GM18861 (cell line): ENCODE measurements around the gene ATE1.
"Not testable (repeated sequence)": the region's sequence is repeated elsewhere in the genome, so short reads cannot be mapped to it uniquely, and the experiment has no call there.

Source experiments
- ATAC-seq: cut with Tn5 transposase; IDR thresholded peaks from one replicate; pipeline ENCODE4 v1.9.1; 2021; ENCODE audit not compliant: unreplicated experiment

The ATE1 gene

DNA sequence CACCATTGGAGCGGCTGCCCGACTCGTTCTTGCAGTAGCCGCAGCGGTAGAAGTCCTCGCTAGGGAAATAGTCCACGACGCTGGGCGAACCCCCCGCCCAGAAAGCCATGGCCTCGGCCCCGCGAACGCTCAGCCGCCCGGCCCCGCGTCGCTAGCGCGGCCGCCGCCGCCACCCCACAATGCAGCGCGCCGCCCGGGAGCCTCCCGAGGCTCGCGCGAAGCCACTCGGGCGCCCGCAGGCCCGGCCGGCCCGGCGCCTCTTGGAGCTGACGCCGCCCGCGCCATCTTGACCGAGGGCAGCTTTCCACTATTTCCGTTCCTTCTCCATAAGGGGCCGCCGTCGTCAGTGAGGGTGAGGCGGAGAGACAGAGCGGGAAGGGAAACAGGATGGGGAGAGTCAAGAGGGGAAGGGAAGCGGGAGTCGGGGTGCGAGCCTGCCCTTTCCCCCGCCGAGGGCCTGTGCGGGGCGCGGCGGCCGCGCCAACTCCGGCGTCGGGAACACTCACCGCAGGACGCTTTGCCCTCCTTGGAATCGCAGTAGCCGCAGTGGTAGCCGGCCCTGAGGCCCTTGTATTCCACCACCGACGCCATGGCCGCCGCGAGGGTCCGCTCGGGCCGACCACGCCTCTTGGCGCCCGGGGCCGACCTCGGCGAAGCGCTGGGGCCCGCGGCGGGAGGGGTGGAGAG lies at the start of gene ATE1:
TSS of gene ATE1 (minus strand) at position 191 of the 687 bp plus-strand sequence. CDS start at position 109, 82 bp downstream.
- peak; percentile 81 for ATAC-seq

DNA sequence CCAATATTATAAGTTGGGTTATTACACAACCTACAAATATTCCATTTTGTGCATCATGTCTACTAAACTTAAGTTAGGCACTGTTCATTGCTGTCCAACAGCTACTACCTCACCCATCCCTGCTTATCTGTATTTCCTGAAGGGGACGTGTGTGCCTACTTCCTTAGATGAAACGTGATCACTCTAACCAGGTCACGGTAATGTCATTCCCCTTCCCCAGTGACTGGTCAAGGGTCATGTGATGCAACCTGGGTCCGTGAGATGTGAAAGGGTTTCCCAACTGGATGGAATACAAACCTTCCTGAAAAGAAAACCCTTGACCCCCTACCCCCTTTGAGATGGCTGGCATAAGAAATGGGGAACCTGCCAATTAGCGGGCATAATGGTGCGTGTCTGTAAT lies 48.8 kb upstream of the ATE1 start:
- no peak for ATAC-seq

DNA sequence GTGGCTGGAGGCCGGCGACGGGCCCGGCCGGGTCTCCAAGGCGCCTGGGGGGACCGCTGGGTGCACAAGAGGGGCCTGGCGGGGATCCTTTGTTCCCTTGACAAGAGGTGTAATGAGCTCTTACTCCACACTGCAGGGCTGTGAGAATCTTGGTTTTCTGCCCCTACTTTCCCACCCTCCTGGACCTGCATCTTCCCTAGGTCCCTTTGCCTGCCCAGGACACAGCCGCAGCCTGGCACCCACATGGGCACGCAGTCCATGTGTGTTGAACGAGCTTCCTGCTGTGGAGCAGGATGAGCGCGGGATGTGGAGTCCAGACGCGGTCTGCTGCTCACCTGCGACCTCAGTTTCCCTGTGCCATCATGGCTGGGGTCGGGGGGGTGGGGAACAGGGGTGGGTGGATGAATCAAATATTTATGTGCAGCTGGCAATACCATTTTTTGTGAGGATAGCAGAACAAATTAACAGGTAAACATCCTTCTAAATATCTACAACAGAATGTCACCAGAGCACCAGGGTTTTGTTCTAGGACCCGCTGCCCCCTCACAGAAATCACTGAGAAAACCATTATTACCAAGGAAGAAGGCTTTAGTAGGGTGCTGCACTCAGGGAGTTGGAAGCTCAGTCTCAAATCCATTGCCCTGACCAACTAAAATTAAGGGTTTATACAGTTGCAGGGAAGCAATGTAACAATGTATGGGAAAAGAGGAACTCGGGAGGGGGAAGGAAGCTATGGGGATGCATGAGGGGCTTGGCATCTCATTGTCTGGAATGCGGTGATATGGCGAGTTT lies 47.7 kb upstream of the ATE1 start:
- no peak for ATAC-seq

DNA sequence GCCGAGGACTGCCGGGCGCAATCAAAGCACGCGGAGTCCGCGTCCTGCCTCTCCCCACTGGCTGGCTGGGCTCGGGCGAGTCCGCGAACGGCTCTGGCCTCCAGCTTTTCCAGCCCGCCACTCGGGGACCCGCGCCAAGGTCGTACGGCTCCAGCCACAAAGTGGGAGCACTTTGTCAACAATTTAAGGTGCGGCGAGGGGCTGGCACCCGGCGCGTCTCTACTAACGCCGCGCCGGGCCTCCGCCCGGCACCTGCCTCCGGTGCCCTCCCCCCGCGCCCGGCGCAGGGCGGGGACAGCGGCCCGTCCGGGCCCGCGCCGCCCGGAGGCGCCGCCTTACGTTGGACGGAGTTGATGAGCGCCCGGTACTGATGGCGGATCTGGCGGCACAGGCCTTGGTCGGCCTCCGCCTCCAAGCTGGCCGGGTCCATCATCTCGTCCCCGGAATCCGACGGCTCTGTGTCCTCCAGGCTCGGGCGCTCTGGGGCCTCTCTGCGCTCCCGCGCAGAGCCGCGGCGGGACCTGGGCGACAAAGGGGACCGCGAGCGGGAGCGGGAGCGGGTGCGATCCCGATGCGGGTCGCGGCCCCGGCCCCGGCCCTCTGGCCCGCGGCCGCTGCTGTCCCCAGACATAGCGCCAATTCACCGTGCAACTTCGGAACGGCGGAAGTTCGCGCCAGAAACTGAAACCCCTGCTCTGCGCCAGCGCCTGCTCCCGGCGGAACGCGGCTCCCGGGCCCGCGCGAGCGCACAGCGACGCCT lies 46.9 kb upstream of the ATE1 start, which contains the start of gene NSMCE4A:
TSS of gene NSMCE4A (minus strand) at position 683 of the 760 bp plus-strand sequence. CDS start at position 631, 52 bp downstream.
- peak; percentile 81 for ATAC-seq

DNA sequence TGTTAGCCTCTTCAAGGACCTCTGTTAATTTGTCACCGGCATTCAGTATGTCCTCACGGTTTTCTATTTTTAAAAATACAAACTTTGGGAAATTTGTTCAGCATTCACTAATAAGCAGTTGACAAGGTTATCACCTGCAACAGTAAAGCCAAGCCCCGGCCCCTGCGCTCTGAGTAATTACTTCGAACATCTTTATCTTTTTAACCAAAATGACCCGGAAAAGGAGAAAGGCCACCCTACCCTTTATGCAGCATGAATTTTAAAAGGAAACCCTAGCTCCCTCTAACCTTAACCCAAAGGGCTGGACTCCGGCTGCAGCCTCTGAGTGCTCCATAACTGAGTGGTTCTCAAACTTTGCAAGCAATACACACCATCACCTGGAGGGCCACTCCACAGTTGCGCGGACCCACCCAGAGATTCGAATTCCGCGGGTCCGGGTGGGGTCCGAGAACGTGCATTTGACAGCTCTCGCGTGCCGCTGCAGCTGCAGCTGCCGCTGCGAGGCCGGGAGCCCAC lies 46.2 kb upstream of the ATE1 start:
- ATAC-seq = peak; percentile 19

DNA sequence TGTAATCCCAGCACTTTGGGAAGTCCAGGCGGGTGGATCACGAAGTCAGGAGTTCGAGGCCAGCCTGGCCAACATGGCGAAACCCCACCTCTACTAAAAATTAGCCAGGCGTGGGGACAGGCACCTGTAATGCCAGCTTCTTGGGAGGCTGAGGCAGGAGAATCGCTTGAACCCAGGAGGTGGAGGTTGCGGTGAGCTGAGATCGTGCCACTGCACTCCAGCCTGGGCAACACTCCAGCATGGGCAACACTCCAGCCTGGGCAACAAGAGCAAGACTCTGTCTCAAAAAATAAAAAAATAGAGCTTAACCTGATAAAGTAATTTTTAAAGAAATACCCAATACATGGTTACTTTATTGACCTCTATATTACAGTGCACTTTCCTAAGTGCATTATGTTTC lies 41.3 kb upstream of the ATE1 start:
- ATAC-seq = not testable (repeated sequence)

DNA sequence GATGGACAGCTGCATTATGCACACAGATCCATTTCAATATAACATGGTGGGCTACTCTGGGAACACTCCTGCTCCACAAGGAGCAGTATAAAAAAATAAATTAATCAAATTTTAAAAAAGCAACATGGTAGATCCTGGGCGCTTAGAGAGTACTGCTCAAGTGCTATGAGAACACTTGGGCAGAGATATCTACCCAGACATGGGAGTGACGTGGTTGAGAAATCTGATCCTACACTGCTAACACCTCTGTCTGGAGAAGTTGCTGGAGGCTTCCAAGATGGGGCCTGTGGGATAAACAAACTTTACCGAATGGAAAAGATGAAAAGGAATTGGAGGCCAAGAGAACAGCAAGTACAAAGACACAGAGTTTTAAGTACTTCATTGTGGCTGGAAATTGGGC lies 38.2 kb upstream of the ATE1 start:
- no peak for ATAC-seq

DNA sequence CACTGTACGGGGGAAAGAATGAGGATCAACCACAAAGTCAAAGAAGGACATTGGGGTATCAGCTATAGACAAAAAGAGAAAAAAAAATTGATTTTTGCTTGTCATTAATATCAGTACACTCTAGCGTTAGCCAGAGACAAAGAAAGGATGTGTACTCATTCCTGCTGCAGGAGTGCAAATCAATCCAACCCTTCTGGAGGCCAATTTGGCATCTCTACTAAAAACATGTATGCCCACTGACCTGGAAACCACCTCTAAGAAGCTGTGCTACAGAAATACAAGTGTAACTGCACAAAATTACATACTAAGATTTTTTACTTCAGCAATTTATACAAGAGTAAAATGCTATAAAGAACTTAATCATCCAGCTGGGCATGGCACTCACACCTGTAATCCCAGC lies 33.6 kb upstream of the ATE1 start:
- ATAC-seq = no peak

DNA sequence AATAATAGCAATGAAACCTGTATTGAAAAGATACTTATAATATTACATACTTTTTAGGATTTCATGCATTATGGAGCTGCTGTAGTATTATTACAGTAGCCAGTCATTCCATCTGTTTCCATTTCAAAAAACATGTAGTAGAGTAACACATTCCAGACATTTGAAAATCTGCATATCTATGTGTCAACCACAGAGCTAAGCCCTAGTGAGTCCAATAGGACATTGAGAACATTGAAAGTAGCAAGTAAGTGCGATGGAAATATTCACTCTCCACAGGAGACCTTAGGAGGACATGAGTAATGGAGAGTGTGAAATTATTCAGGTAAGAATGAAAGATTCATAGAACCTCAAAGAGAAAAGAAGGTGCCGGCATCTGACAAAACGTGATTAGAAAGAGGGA lies 31.8 kb upstream of the ATE1 start:
- no peak for ATAC-seq

DNA sequence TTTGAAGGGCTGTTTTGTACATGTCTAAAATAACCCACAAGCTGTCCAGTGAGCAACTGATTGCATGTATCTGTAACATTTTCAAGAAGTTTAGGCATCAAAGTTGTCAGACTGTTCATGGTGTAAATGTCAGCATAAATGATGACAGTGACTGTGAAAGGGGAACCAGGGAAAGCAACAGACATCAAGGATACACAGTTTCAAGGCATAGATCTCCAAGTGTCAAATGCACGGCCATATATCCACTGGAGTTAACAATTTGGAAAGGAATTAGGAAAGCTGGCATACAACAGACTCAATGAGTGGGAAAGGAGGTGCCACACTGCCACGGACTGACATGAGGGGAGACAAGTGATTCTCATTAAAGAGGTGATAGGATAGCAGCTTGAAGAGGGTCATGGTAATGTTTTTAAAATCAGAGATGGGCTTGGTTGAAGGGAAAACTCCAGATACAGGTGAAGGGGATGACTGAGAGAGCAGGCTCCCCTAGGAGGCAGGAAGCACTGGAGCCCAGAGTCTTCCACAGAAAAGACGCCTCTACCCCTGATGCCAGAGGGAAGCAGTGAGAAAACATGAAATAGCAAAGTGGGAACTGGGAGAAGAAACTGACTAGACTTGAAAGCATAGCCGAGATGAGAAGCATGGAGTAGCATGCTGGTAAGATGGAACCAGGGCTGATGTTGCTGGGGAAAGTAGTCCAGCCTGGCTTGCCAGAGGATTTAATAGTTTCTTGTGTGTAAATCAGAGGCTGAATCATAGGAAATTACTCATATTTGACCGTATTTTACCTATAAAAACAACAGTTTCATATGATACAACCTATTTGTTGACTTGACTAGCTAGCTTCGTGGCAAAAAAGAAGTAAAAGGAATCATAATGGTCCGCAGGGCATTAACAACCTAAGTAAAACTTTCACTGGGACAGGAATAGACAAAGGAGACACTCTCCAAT lies 28.6 kb upstream of the ATE1 start:
- ATAC-seq = no peak

DNA sequence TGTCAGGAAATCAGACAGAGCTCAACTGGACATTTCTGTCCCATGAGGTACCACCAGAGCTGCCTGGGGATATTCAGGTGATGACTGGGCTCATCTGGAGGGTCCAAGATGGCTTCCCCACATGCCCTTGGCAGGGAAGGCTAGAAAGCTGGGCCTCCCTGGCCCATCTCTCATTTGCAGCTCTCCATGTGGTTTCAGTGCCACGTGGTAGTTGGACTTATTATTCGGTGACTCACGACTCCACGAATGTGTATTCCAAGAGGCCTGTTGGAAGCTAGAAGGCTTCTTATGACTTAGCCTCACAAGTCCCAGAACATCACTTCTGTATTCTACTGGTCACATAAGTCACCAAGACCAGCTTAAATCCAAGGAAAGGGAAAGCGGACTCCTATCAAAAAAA lies 24.4 kb upstream of the ATE1 start:
- no peak for ATAC-seq

DNA sequence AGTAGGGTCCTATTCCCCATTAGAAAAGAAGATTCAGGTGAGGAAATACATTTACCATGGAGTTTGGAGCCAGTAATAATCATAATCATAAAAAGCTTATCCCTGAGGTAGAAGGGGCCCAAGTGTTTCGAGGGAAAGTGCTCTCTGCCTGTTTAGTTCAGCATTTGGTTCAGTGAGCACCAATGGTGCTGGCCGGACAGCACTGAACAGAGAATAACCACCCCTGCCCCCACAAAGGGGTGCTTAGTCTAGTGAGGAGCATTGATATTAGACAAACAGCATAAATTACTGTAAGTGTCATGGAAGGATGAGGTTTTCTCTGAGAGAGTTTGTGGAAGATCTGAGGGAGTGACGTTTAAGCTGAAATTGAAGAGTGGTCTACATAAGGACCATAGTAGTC lies 21.6 kb upstream of the ATE1 start:
- no peak for ATAC-seq

DNA sequence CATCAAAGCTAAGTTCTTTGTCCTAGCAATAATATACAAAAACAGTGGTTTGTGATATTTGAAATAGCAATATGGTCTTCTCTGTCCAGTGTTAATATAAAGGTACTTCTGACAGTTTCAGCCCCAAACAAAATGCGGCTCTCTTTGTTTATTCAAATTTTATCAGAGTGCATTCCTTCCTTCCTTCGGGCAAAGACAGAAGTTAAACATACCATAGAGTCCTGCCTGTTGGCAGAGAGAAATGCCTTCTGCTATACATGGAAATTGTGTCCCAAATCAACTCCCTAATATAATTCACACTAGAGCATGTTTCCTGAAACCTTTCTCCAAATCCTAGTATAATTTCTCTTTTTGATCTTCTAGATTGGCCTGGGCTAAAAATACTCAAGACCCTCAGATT lies 21.2 kb upstream of the ATE1 start:
- ATAC-seq = no peak

DNA sequence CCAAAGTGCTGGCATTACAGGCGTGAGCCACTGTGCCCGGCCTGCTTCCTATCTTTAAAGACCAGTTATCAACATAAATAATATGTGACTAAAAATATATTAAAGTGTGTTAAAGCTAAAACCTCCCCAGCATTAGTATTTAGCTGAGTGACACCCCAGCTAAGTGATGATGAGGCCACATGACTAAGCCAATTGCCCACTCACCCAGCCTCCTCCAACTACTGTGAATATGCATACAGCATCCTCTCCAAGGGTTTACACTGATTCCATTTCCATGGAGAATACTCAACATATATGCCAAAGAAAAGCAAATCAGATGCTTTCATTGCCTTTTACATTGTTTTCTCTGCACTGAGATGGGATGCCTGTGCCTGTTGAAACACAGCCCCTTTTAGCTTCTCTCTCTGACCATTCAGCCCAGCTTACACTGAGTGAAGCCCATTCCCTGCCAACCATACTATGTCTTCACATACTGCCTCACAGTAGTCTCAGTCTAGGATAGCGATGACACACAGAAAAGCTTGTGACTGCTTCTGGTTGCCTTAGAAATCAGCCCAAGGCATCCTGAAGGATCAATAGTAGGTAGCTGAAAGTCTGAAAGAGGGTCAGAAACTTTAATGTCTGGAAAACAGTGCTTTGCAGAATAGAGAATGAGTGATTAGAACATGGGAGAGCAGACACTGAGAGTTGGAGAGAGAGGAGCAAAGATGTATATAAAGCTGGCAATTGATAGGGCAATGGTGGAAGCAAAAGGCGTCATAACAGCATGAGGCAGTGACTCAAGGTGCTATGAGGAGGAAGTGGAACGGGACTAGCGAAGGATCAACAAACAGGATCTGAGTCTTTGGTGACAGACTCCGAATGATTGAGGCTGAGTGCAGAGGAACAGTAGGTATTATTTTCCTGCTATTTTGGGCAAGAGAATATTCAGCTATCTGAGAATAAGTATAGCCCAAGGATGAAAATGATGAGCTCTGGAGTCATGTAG lies 19.8 kb upstream of the ATE1 start:
- no peak for ATAC-seq

DNA sequence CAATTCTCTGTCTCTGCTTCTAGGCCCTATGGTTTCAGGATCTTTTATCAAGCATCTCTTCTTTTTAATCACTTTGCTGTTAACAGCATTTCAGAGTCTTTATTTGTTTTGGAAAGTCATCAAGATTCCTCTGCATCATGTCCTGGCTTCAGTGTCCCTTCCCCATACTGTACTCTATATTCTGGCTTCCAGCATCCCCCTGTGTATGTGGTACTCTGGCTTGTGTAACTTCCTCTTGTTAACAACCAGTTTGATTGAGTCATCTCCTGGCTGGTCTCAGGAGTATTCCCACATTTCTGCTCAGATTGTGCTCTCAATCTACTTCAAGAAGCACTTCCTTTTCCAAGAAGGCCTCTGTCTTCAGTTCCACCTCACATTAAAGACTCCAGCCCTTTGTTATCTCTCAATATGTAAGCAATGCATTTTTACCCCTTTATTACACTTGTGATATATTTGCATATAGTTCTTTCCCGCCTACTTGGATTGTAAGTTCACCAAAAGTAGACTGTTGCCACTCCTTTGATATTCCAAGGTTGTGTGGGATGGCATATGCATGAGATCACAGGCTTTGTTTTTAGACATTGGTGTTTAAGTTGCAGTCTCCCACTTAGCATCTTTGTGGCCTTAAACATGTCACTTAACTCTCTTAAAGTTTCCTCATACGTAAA lies 15.1 kb upstream of the ATE1 start:
- no peak for ATAC-seq

DNA sequence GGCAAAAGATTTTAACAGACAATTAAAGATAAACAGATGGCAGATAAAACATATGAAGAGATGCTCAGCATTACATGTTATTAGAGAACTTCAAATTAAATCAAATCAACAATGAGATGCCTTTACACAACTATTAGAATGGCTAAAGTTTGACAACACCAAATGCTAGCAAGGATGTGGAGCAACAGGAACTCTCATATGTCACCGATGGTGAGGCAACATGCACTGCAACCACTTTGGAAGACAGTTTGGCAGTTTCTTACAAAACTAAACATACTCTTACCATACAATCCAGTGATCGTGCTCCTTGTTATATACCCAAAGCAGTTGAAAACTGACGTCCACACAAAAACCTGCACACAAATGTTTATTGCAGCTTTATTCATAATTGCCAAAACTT lies 13.7 kb upstream of the ATE1 start:
- ATAC-seq = no peak

DNA sequence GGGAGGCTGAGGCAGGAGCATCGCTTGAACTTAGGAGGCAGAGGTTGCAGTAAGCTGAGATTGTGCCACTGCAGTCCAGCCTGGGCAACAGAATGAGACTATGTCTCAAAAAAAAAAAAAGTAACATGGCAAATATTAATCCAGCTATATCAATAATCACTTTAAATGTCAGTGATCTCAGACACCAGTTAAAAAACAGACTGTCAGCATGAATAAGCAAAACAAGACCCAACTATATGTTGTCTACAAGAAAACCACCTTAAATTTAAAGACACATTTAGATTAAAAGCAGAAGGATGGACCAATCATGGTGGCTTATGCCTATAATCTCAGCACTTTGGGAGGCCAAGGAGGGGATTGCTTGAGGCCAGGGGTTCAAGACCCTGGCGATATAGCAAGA lies 8.5 kb upstream of the ATE1 start:
- no peak for ATAC-seq

DNA sequence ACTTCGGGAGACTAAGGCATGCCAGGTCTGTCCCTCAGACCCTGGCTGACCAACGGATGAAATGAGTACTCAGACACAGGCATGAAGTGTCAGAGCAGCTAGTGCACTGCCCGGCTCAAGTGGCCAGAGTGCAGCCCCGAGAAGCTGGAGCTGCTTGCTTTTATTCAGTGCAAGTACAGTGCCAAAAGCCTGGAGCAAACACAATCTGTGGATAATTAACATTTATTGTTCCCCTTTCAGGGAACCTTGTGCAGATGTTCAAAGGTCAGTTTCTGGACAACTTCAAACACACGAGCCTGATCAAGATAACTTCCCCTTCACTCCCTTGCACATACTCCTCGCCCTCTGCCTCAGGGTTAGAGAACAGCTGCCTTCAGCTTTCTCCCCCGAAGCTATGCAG lies 7.9 kb upstream of the ATE1 start:
- ATAC-seq = no peak
